Gastroesophageal sphincter (tissue), 3 donors: Measurements from ENCODE around the gene ZSCAN18.

Experiments used
- CTCF ChIP-seq, 4 experiments: fragments of 200-600 bp in 2 of 4; fragments of 450-650 bp in 2 of 4; sonication (generic) in 1 of 4; IDR thresholded peaks; one replicate each; pipeline ENCODE4 v1.5.1; 2017 to 2019; ENCODE audit warnings: antibody characterized with exemption in 4 of 4, mild to moderate bottlenecking in 2 of 4, moderate library complexity in 2 of 4
- EP300 ChIP-seq: sonication (generic); formaldehyde crosslinking; IDR thresholded peaks from one replicate; pipeline ENCODE4 v1.6.1; 2017; ENCODE audit warnings: antibody characterized with exemption, mild to moderate bottlenecking
- POLR2A ChIP-seq, 2 donors: fragments of 450-650 bp; IDR thresholded peaks; one replicate each; pipeline ENCODE4 v1.6.1; 2017; ENCODE audit warnings: antibody characterized with exemption in 2 of 2, mild to moderate bottlenecking in 2 of 2, moderate library complexity in 1 of 2
- POLR2AphosphoS5 ChIP-seq: sonication (generic); formaldehyde crosslinking; IDR thresholded peaks from one replicate; pipeline ENCODE4 v1.6.1; 2017; ENCODE audit warnings: antibody characterized with exemption

GRCh38 chr19:58045411-58046050 is 52.5 kb downstream of the ZSCAN18 start:
- TF ChIP-seq CTCF (IDR thresholded peaks at IDR 0.05): no peak
- no peak for TF ChIP-seq POLR2A (IDR thresholded peaks at IDR 0.05)
- TF ChIP-seq POLR2AphosphoS5: no peak
- no peak for TF ChIP-seq EP300
